Limb (tissue), 2 donors: ENCODE data around the gene ASB10.

Experiments
- DNase-seq, 2 donors: peaks; one replicate each; pipeline ENCODE4 v3.0.0-alpha.2; 2016; ENCODE audit errors: extremely low spot score in 2 of 2

ASB10 gene

DNA sequence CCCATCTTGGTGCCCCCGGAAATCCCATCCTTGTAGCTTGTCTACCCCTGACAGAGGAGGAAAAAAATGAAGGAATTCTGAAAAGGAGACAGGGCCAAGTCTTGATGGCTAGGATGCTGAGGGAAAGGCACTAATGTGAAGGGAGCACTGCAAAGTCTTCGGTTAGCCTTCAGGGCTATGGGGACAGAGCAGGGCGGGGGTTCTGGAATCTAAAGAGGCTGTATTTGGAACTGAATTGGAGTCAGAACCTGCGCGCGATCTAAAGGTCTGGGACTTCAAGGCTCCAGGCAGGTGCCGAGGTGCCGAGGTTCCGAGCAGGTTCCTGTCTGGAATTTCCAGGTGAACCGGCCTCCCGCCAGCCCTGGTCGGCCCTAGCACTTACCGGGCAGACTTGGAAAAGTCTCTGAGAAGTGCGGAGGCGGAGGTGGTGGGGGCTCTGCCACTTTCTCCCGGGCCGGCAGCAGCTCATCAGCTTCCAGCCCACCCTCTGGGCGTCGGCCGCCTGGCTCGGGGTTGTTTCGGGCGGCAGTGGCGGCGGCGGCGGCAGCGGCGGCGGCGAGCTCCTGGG lies 20.3 kb downstream of the ASB10 start:
- no peak for DNase-seq

- no peak for DNase-seq
These were observed 25.3 kb downstream of the ASB10 start for GRCh38 chr7:151161757-151162156.

GRCh38 chr7:151157645-151158329 lies 29.3 kb downstream of the ASB10 start:
- DNase-seq, result no peak

DNA sequence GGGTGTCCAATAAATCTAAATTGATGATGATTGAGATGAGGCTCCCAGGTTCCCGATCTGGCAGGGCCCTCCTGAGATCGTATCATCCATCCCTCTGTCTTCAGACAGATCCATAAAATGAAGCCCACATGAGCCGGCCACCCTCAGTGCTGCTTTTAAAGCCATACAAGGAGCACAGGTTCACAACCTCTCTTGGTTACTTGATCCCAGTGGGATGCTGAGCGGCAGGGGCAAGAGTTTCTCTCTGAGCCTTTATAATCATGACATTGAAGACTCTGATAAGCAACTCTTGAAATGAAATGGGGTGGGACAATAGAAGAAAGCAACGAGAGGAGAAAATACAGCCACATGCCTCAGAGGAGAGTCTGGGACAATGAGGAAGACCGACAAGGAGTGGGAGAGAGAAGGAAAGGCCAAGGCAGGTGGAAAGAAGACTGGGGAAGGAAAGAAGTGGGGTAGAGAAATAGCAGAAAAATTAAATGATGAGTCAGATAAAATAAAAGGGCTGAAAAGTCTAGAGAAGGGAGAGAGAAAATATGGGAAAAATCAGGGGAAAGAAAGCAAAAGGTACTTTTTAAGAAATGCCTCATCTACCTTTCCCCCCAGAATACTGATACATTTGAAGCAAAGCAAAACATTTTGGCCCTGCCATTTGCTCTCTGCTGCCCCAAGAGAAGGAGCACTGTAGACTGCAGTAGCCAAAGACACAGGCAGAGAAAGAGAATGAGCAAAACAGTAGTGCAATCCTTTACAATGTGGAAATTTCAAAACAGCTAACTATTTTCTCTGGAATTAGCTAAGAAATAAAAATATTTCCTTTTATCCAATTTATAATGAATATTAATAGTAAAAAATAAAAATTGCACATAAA lies 34.2 kb downstream of the ASB10 start:
- DNase-seq, result no peak

DNA sequence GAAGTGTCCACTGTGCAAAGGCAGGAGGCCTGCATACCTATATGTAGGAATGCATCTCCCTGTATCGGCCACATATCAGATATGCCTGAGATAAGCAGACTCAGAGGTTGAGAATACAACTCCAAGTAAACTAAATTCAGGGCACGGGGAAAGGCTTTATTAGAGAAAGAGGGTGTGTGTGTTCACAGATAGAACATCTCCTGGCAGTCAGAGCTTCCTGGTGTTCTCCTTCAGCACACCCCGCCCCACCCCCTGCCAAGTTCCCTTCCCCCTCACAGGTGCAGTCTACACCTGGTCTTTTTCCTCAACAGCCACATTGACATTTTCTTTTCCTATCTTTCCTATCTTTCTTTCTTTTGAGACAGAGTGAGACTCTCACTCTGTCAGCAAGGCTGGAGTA lies 36.7 kb downstream of the ASB10 start:
- no peak for DNase-seq

DNA sequence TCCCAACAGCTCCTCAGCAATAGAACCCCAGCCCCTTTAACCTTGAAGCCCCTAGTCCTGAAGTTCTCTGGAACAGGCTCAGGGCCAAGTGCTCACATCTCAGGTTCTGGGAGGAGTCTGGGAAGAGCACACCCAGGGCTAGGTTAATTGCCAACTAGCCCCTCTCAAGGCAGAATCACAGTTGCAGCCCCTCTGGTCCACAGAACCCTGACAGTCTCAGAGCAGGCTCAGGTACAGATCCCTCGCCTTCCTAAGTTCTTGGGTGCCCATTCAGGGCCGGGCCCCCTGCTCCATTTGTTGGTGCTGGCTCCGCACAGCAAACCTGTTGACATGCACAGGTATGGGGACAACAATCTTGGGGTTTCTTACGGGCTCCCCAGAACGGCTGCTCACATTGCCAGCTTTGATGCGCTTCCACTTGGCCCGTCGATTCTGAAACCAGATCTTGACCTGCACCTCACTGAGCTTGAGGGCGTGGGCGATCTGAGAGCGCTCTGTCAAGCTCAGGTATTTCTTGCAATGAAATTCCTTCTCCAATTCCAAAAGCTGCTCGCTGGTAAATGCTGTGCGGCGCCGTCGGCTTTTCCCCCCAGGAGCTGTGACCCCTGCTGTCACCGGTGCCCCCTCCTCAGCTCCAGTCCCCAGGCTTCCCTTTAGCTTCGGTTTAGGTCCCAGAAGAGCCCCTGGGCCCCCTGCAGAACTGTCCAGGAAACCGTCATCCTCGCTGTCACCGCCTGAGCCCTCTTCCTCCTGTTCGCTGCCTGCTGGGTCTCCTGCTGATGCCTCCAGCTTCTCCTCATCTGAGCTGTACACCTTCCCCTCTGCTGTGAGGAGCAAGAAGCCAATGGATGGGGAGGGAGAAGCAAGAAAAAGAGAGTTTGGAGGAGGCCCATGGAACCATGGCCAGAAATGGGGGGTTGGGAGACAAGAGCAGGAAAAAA lies 38.5 kb downstream of the ASB10 start:
- no peak for DNase-seq

GRCh38 chr7:151146761-151147160 lies 40.3 kb downstream of the ASB10 start:
- DNase-seq, result no peak

DNA sequence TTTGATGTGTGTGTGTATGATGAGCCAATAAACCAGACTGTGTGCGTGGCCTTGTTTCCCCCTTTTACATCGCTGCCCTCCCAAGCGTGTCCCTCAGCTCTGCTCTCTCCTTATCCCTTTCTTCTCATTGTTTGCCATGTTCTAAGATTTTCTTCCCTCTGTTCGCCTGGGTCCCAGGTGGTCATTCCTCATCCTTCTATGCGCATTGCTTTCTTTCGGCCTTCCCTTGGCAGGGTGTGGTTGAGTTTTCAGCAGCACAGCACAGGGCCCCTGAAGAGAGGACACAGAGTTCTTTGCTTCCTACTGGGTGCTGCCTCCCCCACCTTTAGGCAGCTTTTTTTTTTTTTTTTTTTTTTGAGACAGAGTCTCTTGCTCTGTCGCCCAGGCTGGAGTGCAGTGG lies 42.7 kb downstream of the ASB10 start:
- no peak for DNase-seq

- DNase-seq, result peak in 1 of 2 donors; percentile 29
These were observed 43.6 kb downstream of the ASB10 start for GRCh38 chr7:151143261-151144015.

- DNase-seq, result peak in 1 of 2 donors; percentile 32
These were observed 44.4 kb downstream of the ASB10 start for GRCh38 chr7:151142686-151143040.

DNA sequence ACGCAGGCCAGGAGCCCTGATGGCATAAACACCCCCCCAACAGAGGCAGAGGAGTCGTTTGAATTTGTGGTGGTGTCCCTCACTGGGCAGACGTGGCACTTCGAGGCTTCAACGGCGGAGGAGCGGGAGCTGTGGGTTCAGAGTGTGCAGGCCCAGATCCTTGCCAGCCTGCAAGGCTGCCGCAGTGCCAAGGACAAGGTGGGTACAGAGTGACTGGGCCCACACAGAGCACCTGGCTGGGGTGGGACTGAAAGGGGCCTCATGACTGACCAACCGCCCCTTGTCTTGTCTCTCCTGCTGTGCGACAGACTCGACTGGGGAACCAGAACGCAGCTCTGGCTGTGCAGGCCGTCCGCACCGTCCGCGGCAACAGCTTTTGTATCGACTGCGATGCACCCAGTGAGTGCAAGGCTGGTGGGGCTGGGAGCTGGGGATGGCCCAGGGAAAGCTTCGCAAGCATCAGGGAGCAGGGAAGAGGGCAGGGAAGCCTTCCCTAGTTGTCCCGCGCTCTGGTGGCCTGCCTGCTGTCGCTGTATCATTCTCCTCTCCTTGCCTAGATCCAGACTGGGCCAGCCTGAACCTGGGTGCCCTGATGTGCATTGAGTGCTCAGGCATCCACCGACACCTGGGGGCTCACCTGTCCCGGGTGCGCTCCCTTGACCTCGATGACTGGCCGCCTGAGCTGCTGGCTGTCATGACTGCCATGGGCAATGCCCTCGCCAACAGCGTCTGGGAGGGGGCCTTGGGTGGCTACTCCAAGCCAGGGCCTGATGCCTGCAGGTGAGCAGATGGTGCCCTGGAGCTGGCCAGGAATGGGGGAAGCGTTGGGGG lies 45.0 kb downstream of the ASB10 start:
- no peak for DNase-seq

- DNase-seq, result peak in 1 of 2 donors; percentile 34
These were observed 45.7 kb downstream of the ASB10 start for GRCh38 chr7:151141311-151141854.

GRCh38 chr7:151140826-151141225 lies 46.2 kb downstream of the ASB10 start:
- no peak for DNase-seq

DNA sequence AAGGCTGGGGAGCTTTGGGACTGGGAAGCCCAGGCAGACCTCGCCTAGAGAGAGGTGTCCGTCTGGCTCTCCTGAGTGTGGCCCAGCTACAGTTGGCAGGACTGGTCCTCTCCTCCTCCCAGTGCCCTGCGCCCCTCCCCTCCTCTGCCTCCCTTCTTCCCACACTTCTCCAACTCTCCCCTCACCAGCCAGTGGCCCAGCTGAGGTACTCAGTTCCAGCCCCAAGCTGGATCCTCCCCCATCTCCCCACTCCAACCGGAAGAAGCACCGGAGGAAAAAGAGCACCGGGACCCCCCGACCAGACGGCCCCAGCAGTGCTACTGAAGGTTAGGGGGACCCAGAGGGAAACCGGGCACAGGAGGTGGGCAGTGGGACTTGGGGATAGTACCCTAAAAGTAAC lies 47.3 kb downstream of the ASB10 start:
- DNase-seq, result no peak

DNA sequence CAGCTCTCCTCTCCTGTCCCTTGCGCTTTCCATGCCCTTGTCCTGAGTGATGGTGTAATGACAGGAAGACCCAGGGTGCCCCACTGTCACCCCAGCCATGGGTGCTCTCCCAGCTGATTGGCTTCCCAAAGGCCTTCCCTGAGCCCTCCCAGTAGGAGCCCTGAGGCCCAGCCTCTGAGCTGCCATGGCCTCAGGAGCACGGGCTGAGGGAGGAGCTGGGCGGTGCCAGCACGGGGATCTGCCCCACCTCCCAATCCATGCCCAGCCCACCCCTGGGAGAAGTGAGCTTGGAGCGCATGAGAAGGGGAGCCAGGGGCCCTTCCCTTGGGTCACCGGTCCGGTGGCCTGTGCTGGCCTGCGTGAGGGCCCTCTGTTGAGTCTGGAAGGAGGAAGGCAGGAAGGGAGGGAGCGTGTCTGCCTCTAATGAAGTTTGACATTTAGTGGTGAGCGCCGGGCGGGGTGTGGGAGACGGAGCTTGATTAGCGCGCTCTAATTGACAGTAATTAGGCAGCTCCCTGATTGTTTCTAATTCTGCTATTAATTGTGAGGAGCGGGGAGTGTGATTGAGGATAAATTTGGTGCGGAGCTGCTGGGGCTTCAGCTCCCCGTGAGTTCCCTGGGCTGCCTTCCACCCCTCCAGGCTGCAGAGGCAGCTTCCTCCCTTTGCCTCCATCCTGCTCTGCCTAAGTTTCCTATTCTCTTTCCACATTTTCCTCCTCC lies 47.8 kb downstream of the ASB10 start:
- peak in 1 of 2 donors; percentile 32 for DNase-seq

DNA sequence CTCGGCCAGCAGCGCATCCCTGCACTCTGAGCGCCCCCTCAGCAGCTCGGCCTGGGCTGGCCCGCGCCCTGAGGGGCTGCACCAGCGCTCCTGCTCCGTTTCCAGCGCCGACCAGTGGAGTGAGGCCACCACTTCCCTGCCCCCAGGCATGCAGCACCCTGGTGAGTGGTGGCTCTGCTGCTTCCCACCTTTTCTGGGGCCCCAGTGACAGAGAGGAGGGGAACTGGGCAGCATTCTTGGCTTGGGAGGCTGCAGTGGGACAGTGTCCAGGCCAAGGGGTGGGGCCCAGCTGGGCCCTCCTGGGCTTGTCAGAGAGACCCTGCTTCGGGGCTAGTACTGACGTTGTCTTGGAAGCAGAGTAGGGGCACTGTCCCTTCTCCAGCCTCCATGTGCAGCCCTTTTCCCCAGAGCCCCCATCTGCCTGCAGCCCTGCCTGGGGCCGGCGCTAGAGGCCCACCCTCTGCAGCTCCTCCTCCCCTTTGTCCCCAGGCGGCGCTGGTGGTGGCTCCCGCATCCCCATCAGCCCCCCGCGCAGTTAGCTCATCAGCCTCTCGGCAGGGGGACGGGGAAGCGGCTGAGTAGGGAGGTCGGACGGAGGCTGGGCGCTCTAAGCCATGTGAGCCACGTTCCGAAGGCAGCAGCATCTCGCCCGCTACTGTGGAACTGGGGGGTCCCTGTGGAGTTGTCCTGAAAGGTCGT lies 48.7 kb downstream of the ASB10 start:
- peak in 1 of 2 donors; percentile 50 for DNase-seq

DNA sequence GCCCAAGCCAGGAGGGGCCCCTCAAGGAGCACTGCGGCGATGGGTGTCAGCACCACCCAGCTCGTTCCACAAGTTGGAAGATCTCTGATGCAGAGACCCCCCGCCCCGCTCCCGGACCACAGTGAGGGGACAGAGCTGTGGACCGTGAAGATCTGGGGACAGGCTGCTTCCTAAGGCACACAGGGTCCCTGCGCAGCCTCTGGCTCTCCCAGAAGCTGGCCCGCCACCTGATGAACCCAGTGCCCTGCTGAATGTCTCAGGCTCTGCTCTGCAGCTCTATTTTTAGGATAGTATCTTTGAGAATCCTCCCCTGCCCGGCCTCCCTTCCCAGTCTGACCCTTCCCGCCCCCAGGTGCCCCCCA lies 49.3 kb downstream of the ASB10 start:
- no peak for DNase-seq

- DNase-seq, result peak in 1 of 2 donors; percentile 43
These were observed 49.9 kb downstream of the ASB10 start for GRCh38 chr7:151137076-151137675.
